Stomach (tissue), 4 donors: Measurements from ENCODE around the gene ZNF511.

Experiments used
- EP300 ChIP-seq: sonication (generic); formaldehyde crosslinking; IDR thresholded peaks from one replicate; pipeline ENCODE4 v1.6.1; 2017; ENCODE audit warnings: antibody characterized with exemption
- POLR2AphosphoS5 ChIP-seq, 3 donors: sonication (generic); formaldehyde crosslinking; IDR thresholded peaks; one replicate each; pipeline ENCODE4 v1.6.1; 2016; ENCODE audit warnings: antibody characterized with exemption in 3 of 3
- TF ChIP-seq, protein P1 (sequence below), 7 experiments: fragments of 450-650 bp in 4 of 7; fragments of 200-600 bp in 3 of 7; sonication (generic) in 3 of 7; IDR thresholded peaks; one replicate each; pipeline ENCODE4 v1.5.1; 2016 to 2019; ENCODE audit warnings: antibody characterized with exemption in 7 of 7, control low read depth in 2 of 7, mild to moderate bottlenecking in 1 of 7

DNA sequence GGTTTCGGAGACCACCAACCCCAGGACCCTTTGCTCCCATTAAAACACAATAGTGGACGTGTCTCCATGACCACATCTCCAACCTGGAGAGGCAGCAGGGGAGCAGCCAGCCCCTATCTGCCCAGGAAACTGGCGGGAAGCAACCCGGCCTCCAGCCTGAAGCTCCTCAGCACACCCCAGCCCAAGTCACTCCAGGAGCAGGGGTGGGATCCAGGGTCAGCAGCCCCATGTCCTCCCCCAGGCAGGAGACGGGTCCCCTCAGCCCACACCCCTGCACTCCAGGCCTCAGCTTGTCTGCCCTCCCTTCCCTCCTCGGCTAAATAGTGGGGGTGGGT, 32.6 kb upstream of the ZNF511 start:
- TF ChIP-seq, protein P1, sequence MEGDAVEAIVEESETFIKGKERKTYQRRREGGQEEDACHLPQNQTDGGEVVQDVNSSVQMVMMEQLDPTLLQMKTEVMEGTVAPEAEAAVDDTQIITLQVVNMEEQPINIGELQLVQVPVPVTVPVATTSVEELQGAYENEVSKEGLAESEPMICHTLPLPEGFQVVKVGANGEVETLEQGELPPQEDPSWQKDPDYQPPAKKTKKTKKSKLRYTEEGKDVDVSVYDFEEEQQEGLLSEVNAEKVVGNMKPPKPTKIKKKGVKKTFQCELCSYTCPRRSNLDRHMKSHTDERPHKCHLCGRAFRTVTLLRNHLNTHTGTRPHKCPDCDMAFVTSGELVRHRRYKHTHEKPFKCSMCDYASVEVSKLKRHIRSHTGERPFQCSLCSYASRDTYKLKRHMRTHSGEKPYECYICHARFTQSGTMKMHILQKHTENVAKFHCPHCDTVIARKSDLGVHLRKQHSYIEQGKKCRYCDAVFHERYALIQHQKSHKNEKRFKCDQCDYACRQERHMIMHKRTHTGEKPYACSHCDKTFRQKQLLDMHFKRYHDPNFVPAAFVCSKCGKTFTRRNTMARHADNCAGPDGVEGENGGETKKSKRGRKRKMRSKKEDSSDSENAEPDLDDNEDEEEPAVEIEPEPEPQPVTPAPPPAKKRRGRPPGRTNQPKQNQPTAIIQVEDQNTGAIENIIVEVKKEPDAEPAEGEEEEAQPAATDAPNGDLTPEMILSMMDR (IDR thresholded peaks at IDR 0.05) = no peak
- TF ChIP-seq POLR2AphosphoS5 (IDR thresholded peaks at IDR 0.05) (no peak), EP300 (no peak)
